Measurements from ENCODE around the gene GRAMD4. TPM values are rescaled to one million over a fixed set of nuclear protein-coding genes. Genes with fewer than 3 reads are reported as not detected.

GRAMD4 gene
- total RNA-seq, 2 donors from 2014 or later: 118 to 141 TPM

DNA sequence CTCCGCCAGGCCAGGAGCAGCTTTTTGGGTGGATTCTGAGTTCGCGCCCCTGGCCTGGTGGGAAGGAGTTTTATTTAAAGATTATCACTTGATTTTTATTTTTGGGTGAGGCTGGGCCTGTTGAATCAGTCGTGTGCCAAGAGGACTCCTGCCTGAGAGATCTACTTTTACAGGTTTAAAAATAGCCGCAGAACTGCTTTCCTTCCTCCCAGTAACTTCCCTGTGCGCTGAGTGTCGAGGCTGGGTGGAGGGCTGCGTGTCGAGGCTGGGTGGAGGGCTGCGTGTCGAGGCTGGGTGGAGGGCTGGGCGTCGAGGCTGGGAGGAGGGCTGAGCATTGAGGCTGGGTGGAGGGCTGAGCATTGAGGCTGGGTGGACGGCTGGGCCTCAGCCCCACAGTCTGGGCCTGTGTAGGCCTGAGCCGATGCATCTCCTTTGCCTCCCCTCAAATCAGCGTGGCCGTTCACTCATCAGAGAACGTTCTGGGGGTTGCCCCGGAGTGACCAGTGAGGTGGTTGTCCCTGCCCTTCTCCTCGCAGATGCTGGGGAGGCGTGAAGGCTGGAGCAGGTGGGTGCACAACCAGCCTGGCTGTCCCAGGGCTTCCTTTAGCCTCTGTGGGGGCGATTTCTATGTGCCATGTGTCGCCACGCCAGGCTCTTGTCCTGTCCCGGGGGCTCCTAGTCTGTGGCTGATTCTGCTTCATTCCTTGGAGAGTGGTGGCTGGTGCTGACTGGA is 30.1 kb downstream of the GRAMD4 start:
- TF ChIP-seq, protein P1, sequence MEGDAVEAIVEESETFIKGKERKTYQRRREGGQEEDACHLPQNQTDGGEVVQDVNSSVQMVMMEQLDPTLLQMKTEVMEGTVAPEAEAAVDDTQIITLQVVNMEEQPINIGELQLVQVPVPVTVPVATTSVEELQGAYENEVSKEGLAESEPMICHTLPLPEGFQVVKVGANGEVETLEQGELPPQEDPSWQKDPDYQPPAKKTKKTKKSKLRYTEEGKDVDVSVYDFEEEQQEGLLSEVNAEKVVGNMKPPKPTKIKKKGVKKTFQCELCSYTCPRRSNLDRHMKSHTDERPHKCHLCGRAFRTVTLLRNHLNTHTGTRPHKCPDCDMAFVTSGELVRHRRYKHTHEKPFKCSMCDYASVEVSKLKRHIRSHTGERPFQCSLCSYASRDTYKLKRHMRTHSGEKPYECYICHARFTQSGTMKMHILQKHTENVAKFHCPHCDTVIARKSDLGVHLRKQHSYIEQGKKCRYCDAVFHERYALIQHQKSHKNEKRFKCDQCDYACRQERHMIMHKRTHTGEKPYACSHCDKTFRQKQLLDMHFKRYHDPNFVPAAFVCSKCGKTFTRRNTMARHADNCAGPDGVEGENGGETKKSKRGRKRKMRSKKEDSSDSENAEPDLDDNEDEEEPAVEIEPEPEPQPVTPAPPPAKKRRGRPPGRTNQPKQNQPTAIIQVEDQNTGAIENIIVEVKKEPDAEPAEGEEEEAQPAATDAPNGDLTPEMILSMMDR (IDR thresholded peaks at IDR 0.05): no peak
- H3K9ac ChIP-seq (ENCODE audit: low read depth in 2 of 2, low read length in 2 of 2): peak overlapping the region in 1 of 2 donors; percentile 37
- peaks cover 24% of the 10 kb centered on the region for H3K4me1 ChIP-seq
- no peaks in the 10 kb centered on the region for H3K9me3 ChIP-seq
- H3K27me3 ChIP-seq: no peaks in the 10 kb centered on the region
- peak overlapping the region; percentile 0 for H3K27ac ChIP-seq
- no peaks in the 10 kb centered on the region for H3K36me3 ChIP-seq
- DNase-seq: no peak
- intact Hi-C loops (cut with DNase I): no loop called here
- H3K4me3 ChIP-seq: no peak overlapping the region

DNA sequence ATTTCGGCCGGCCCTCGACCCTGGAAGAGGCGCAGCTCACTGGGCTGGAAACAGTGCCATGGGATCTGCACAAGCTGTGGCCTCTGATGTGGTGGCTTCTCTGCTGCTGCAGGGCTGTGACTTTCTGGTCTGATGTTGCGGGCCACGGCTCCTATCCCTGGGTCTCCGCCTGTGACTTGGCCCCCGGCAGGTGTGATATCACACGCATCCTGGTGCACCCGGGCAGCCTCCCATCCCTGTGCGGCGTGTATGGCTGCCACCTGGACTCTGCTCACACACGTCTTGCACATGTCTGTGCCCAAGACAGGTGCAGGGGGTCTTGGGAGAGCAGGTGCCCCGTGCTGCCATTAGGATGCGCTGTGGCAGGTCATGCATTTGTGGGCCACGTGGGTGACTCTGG is 31.1 kb downstream of the GRAMD4 start:
- Histone ChIP-seq H3K4me3 (no peak overlapping the region), H3K9me3 (no peaks in the 10 kb centered on the region), H3K27ac (no peak overlapping the region), H3K4me1 (peaks cover 20% of the 10 kb centered on the region), H3K36me3 (no peaks in the 10 kb centered on the region), H3K9ac (ENCODE audit: low read depth in 2 of 2, low read length in 2 of 2) (no peak overlapping the region), H3K27me3 (no peaks in the 10 kb centered on the region)
- no peak for DNase-seq
- TF ChIP-seq, protein P1 (IDR thresholded peaks at IDR 0.05): no peak
- intact Hi-C loops (cut with DNase I): no loop called here

DNA sequence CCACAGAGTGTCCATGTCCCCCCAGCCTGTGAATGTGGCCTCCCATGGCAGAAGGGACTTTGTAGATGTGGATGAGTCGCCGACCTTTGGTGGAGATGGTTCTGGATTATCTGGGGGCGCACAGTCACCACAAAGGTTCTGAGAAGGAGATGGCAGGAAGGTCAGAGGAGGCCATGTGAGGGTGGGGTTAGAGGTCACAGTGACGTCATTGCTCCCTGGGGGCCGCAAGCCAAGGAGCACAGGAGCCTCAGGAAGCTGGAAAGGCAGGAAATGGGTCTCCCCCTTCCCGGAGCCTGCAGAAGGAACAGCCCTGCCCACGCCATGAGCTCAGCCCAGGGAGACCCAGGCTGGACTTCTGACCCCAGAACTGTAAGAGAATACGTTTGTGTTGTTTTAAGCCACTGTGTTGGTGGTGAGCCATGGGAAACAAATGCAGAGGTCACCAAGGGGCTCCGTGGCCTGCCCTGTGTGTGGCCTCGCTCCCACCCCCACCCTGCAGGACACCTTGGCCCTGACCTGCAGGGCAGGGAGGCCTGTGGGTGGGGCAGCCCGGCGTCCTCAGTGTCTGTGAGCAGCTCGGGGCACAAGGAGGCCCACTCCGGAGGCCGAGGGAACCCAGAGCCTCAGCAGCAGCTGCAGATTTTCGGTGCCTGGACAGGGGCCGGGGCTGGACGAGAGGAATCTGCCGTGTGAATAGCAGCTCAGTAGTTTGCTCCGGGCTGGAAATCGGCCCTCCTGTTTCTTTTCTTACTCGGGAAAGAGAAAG is 32.1 kb downstream of the GRAMD4 start:
- DNase-seq: no peak
- H3K4me1 ChIP-seq: peaks cover 14% of the 10 kb centered on the region
- H3K27ac ChIP-seq: peak overlapping the region; percentile 49
- TF ChIP-seq, protein P1 (IDR thresholded peaks at IDR 0.05): no peak
- H3K4me3 ChIP-seq: no peak overlapping the region
- no peaks in the 10 kb centered on the region for H3K9me3 ChIP-seq
- H3K9ac ChIP-seq (ENCODE audit: low read depth in 2 of 2, low read length in 2 of 2): peak overlapping the region in 1 of 2 donors; percentile 34
- intact Hi-C loops (cut with DNase I): no loop called here
- no peaks in the 10 kb centered on the region for H3K36me3 ChIP-seq
- H3K27me3 ChIP-seq: no peaks in the 10 kb centered on the region

DNA sequence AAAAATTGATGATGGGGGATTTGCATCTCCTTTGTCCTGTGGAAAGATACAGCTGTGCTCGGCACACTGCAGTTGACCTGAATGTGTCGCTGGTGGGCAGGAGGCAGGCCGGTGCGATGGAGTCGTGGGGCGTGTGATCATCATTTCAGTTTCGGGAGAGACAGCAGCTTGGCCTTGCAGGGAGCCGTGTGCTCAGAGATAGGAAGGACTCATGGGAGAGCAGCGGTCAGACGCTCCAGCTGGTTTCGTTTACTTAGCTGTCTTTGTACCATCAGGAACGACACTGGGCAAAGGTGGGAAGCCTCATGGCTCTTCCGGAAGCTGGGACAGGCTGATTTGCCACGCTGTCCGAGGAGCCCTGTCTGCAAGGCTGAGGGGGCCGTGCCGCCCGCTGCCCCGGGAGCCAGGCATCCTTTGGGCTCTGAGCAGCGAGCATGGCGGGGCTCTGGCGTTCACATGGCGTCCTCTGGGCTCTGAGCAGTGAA is 32.7 kb downstream of the GRAMD4 start:
- Histone ChIP-seq H3K27ac (peak overlapping the region; percentile 49), H3K9ac (ENCODE audit: low read depth in 2 of 2, low read length in 2 of 2) (peak overlapping the region in 1 of 2 donors; percentile 34), H3K4me1 (peaks cover 11% of the 10 kb centered on the region), H3K36me3 (no peaks in the 10 kb centered on the region), H3K4me3 (no peak overlapping the region), H3K27me3 (no peaks in the 10 kb centered on the region), H3K9me3 (no peaks in the 10 kb centered on the region)
- DNase-seq: no peak
- TF ChIP-seq, protein P1 (IDR thresholded peaks at IDR 0.05): no peak
- intact Hi-C loops (cut with DNase I): no loop called here

DNA sequence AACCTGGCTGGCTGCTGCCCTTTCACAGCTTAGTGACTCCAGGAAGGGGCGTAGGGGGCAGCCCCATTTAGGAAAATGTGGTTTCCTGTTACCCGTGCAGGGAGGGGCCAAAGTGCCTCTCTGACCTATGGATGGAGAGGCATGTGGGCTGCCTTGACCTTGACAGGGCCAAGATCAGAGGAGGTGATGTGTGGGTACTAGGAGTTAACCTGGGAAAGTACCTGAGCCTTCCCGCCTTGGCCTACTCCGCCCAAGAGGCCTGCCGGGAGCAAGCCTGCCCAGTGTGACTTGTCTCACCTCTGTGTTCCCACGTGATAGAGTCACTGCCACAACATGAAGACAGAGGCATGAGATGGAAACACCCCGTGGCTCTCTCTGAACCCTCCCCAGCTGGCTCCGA is 33.4 kb downstream of the GRAMD4 start:
- H3K4me1 ChIP-seq: peaks cover 11% of the 10 kb centered on the region
- TF ChIP-seq, protein P1 (IDR thresholded peaks at IDR 0.05): no peak

More for the DNA sequence above, 33.4 kb downstream of the GRAMD4 start:
- Histone ChIP-seq H3K27ac (no peak overlapping the region), H3K36me3 (no peaks in the 10 kb centered on the region), H3K4me3 (no peak overlapping the region), H3K27me3 (no peaks in the 10 kb centered on the region), H3K9me3 (no peaks in the 10 kb centered on the region), H3K9ac (ENCODE audit: low read depth in 2 of 2, low read length in 2 of 2) (no peak overlapping the region)
- intact Hi-C loops (cut with DNase I): no loop called here
- DNase-seq: no peak
